Caco-2 (cell line): ENCODE data around the gene MMD. TPM values are rescaled to one million over a fixed set of nuclear protein-coding genes. Genes with fewer than 3 reads are reported as not detected.

Experiments
- BruUV-seq: library from RNA; stranded (reverse); fragments of 400-500 nt; replicated peaks from 2 replicates; lab custom pipeline; 2021; lab: Mats Ljungman, UMichigan
- CTCF ChIA-PET: fragments of 300-600 bp; sonication (Branson Sonifier 250); formaldehyde crosslinking; loops from one replicate; lab custom pipeline; 2022; ENCODE audit warnings: antibody characterized with exemption; lab: Charles Lee
- POLR2A ChIA-PET: fragments of 300-600 bp; sonication (Branson Sonifier 250); formaldehyde crosslinking; loops from one replicate; lab custom pipeline; 2022; ENCODE audit warnings: antibody characterized with exemption; lab: Charles Lee
- DNase-seq, 2 experiments: peaks; one replicate each; pipeline versions ENCODE4 v3.0.0 to v3.0.0-alpha.2; 2020 to 2022
- H3K27me3 ChIP-seq: replicated peaks from 2 replicates; pipeline ENCODE4 v1.6.0; 2011; ENCODE audit warnings: low read length; ENCODE audit not compliant: control insufficient read depth, insufficient read depth
- H3K36me3 ChIP-seq: 2 replicates; pipeline ENCODE4 v1.5.1; 2011; ENCODE audit warnings: low read length; ENCODE audit not compliant: control insufficient read depth, insufficient read depth
- H3K4me1 ChIP-seq: fragments of 250-450 bp; sonication (Bioruptor Pico); 2 replicates; pipeline ENCODE4 v1.5.1; 2020; ENCODE audit warnings: mild to moderate bottlenecking
- H3K4me3 ChIP-seq: 2 replicates; pipeline ENCODE4 v1.5.1; 2011; ENCODE audit warnings: low read depth, mild to moderate bottlenecking, control low read depth, low read length
- H3K9me3 ChIP-seq: fragments of 250-450 bp; sonication (Bioruptor Pico); 2 replicates; pipeline ENCODE4 v1.5.1; 2020; ENCODE audit warnings: mild to moderate bottlenecking, moderate library complexity
- H3K27ac Mint-ChIP-seq: one replicate; pipeline ENCODE4 v1.8.0; 2022; ENCODE audit warnings: mixed read lengths; ENCODE audit not compliant: unreplicated experiment
- H3K27me3 Mint-ChIP-seq: one replicate; pipeline ENCODE4 v1.8.0; 2022; ENCODE audit warnings: mixed read lengths; ENCODE audit not compliant: insufficient read depth, unreplicated experiment
- H3K36me3 Mint-ChIP-seq: one replicate; pipeline ENCODE4 v1.8.0; 2022; ENCODE audit warnings: mild to moderate bottlenecking, mixed read lengths; ENCODE audit not compliant: insufficient read depth, unreplicated experiment
- H3K4me1 Mint-ChIP-seq: one replicate; pipeline ENCODE4 v1.8.0; 2022; ENCODE audit warnings: low read depth, mixed read lengths; ENCODE audit not compliant: unreplicated experiment
- H3K4me3 Mint-ChIP-seq: one replicate; pipeline ENCODE4 v1.8.0; 2022; ENCODE audit warnings: mild to moderate bottlenecking, moderate library complexity, mixed read lengths; ENCODE audit not compliant: unreplicated experiment
- H3K9me3 Mint-ChIP-seq: one replicate; pipeline ENCODE4 v1.8.0; 2022; ENCODE audit warnings: mixed read lengths; ENCODE audit not compliant: unreplicated experiment
- CTCF ChIP-seq, 2 experiments: fragments of 200-600 bp in 1 of 2; IDR thresholded peaks; 1 replicate in 1 of 2; 2 replicates in 1 of 2; pipeline versions ENCODE4 v1.5.1 to v1.8.0; 2011 to 2022; ENCODE audit warnings: antibody characterized with exemption in 1 of 2, control low read depth in 1 of 2, inconsistent platforms in 1 of 2, low read depth in 1 of 2, low read length in 1 of 2, mild to moderate bottlenecking in 1 of 2, moderate library complexity in 1 of 2; ENCODE audit not compliant: insufficient read depth in 1 of 2, severe bottlenecking in 1 of 2, unreplicated experiment in 1 of 2
- intact Hi-C: fragments of 100-400 bp; cut with micrococcal nuclease; formaldehyde crosslinking; loops from one replicate; pipeline ENCODE4 v1.10.0; 2022; ENCODE audit not compliant: unreplicated experiment
- total RNA-seq: library from RNA; stranded (reverse); gene quantifications from 2 replicates; pipeline ENCODE4 v1.2.3, GENCODE V29; 2022

The MMD gene
- total RNA-seq, 1 experiment from 2014 or later, result 38.6 TPM

DNA sequence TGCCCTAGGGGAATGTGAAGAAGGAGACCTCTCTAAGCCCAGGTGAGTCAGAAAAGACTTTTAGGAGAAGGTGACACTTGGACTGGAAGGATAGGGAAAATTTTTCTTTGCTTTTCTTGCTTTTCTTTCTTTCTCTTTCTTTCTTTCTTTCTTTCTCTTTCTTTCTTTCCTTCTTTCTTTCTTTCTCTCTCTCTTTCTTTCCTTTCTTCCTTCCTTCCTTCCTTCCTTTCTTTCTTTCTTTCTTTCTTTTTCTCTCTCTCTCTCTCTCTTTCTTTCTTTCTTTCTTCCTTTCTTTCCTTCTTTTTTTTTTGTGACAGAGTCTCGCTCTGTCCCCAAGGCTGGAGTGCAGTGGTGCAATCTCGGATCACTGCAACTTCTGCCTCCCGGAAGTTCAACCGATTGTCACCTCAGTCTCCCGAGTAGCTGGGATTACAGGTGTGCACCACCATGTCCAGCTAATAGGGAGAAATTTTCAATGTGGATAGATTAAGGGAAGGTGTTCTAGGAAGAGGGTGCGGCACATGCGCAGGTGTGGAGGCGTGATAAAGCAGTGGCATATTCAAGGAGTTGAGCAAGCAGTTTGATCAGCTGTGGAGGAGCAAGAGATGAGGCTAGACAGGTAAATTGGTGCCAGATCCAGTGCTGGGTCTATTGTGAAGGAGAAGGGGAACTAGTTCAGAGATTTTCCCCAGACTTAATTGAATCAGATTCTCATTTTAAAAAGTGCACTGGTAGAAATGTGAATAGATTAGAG lies 40.4 kb downstream of the MMD start:
- no peaks in the 10 kb centered on the region for H3K27me3 Mint-ChIP-seq
- Histone ChIP-seq H3K27me3 (no peaks in the 10 kb centered on the region), H3K4me1 (no peaks in the 10 kb centered on the region), H3K4me3 (no peak overlapping the region), H3K36me3 (no peaks in the 10 kb centered on the region), H3K9me3 (no peaks in the 10 kb centered on the region)
- H3K36me3 Mint-ChIP-seq, result no peaks in the 10 kb centered on the region
- ChIA-PET CTCF (no interaction called here), POLR2A (no interaction called here)
- TF ChIP-seq CTCF (IDR thresholded peaks at IDR 0.05; ENCODE audit: insufficient read depth in 1 of 2, low read depth in 1 of 2, low read length in 1 of 2, severe bottlenecking in 1 of 2, unreplicated experiment in 1 of 2), result no peak
- intact Hi-C loops, result no loop called here
- H3K4me3 Mint-ChIP-seq, result no peak overlapping the region
- H3K4me1 Mint-ChIP-seq, result no peaks in the 10 kb centered on the region
- no peaks in the 10 kb centered on the region for H3K9me3 Mint-ChIP-seq
- no peak overlapping the region for H3K27ac Mint-ChIP-seq
- DNase-seq, result no peak
- BruUV-seq, result no TSS peak

DNA sequence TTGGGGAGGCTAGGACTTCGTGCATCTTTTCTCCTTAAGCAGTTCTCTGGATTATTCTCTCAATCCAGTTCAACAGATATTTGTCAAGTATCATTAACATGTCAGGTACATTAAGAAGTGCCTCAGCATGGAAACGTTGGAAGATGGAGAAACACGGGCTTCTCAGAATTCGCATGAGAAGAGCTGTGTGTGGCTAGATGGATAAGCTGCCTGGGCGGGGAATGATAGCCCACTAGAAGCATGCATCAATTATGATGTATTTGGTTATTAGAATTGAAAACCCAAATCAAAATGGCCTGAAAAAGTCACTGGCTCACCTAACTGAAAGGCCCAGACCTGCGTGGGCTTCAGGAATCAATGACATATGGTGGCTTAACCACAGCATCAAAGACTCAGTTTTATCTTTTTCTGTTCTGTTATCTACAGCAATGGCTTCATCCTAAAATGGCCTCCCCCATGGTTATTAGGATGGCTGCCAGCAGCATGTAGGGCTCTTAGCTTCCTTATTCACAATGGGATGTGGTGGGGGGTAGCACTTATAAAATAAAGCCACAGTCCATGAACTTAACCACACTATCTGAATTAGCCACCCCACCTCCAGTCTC lies 43.9 kb downstream of the MMD start:
- Mint-ChIP-seq H3K4me3 (no peak overlapping the region), H3K36me3 (no peaks in the 10 kb centered on the region), H3K9me3 (peaks cover 22% of the 10 kb centered on the region), H3K27me3 (no peaks in the 10 kb centered on the region), H3K27ac (no peak overlapping the region), H3K4me1 (no peaks in the 10 kb centered on the region)
- no peak for DNase-seq
- Histone ChIP-seq H3K9me3 (no peaks in the 10 kb centered on the region), H3K36me3 (no peaks in the 10 kb centered on the region), H3K27me3 (no peaks in the 10 kb centered on the region), H3K4me3 (no peak overlapping the region), H3K4me1 (no peaks in the 10 kb centered on the region)
- POLR2A ChIA-PET, result no interaction called here
- CTCF ChIA-PET, result no interaction called here
- no peak for TF ChIP-seq CTCF (IDR thresholded peaks at IDR 0.05; ENCODE audit: insufficient read depth in 1 of 2, low read depth in 1 of 2, low read length in 1 of 2, severe bottlenecking in 1 of 2, unreplicated experiment in 1 of 2)
- intact Hi-C loops, result no loop called here
- BruUV-seq, result no TSS peak

DNA sequence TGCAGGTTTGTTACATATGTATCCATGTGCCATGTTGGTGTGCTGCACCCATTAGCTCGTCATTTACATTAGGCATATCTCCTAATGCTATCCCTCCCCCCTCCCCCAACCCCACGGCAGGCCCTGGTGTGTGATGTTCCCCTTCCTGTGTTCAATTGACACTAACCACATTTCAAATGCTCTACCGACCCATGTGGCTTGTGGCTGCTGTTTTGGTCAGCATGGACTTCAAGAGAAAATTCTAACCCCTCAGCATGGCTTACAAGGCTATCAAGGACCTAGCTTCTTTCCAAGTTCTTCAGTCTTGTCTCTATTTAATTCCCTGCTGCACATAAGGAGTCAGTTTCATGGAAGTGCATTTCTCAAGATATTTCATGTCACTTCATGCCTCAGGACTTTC lies 52.9 kb downstream of the MMD start:
- Histone ChIP-seq H3K36me3 (no peaks in the 10 kb centered on the region), H3K4me1 (no peaks in the 10 kb centered on the region), H3K27me3 (no peaks in the 10 kb centered on the region), H3K4me3 (no peak overlapping the region), H3K9me3 (peaks cover 10% of the 10 kb centered on the region; the same call in 1 of the 2 replicates)
- Mint-ChIP-seq H3K27ac (no peak overlapping the region), H3K36me3 (no peaks in the 10 kb centered on the region), H3K4me3 (no peak overlapping the region), H3K9me3 (peaks cover 16% of the 10 kb centered on the region), H3K27me3 (no peaks in the 10 kb centered on the region), H3K4me1 (no peaks in the 10 kb centered on the region)
- intact Hi-C loops, result no loop called here
- TF ChIP-seq CTCF (IDR thresholded peaks at IDR 0.05; ENCODE audit: insufficient read depth in 1 of 2, low read depth in 1 of 2, low read length in 1 of 2, severe bottlenecking in 1 of 2, unreplicated experiment in 1 of 2), result no peak
- POLR2A ChIA-PET, result no interaction called here
- no TSS peak for BruUV-seq
- no peak for DNase-seq
- CTCF ChIA-PET, result interaction anchor here (0.6 to 0.7 kb wide), 2 partner anchors 158 to 376 kb away, joined by 3 to 4 read pairs; no protein-coding TSS in a partner anchor
